Measurements from ENCODE around the gene CDCA4. TPM values are rescaled to one million over a fixed set of nuclear protein-coding genes. Genes with fewer than 3 reads are reported as not detected.

The CDCA4 gene
- total and polyA plus RNA-seq, 12 donors: 1.5 to 6.4 (median 2.2) TPM

DNA sequence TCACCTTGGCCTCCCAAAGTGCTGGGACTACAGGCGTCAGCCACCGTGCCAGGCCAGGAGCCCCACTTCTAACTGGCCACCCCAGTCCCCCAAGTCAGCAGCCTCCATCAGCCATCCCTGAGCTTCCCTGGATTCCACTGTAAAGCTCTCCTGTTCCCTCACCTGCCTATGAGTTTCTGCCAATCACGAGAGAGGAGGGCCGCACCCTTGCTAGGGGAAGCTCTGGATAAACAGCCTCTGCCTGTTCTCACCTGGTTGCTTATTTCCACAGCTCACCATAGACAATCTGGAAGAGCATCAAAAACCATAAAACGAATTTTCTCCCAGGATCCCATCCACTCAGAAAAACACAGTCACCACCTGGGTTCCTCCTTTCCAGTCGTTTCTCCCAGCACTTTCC, 5.0 kb downstream of the CDCA4 start:
- Histone ChIP-seq H3K27ac (no peak overlapping the region), H3K4me1 (peaks cover 0 to 56% (median 27%) of the 10 kb centered on the region in 9 donors), H3K4me3 (no peak overlapping the region), H3K27me3 (no peaks in the 10 kb centered on the region), H3K36me3 (peaks cover 0 to 14% (median 3%) of the 10 kb centered on the region in 9 donors), H3K9me3 (no peaks in the 10 kb centered on the region)
- ATAC-seq (no peak), DNase-seq (no peak)
- 85 to 98% methylated on average over 6 of the region's 6 CpGs for WGBS, 2 donors
- intact Hi-C loops (cut with DNase I): no loop called here
- TF ChIP-seq CTCF (IDR thresholded peaks at IDR 0.05): no peak

- WGBS, 2 donors: 81 to 84% methylated on average over 9 of the region's 9 CpGs
- H3K27me3 ChIP-seq: no peaks in the 10 kb centered on the region
- no peaks in the 10 kb centered on the region for H3K9me3 ChIP-seq
- H3K36me3 ChIP-seq: peaks cover 0 to 21% (median 4%) of the 10 kb centered on the region in 9 donors
- no peak overlapping the region for H3K27ac ChIP-seq
- no peak overlapping the region for H3K4me3 ChIP-seq
- intact Hi-C loops (cut with DNase I): no loop called here
- no peak for TF ChIP-seq CTCF (IDR thresholded peaks at IDR 0.05)
- ATAC-seq (no peak), DNase-seq (no peak)
- peaks cover 0 to 54% (median 27%) of the 10 kb centered on the region in 9 donors for H3K4me1 ChIP-seq
Measured at GRCh38 chr14:105015242-105015641, 5.6 kb downstream of the CDCA4 start.

DNA sequence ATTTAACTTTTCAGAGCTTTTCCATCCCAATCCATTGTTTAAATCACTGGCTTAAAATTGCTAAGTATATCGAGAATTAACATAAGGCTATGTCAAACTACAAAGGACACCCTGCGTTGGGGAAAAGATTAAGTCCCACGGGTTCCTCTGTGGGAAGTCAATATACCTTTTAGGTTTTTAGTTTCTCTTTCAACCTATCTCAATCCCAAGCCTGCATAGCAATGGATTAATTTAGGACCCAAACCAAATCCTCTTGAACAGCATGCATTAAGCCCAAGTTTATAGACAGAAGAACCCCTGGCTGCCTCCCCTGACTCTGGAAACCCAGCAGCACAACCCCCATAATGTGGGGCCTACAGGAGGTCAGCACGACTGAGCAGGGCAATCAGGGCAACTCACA, 6.3 kb downstream of the CDCA4 start:
- DNase-seq (no peak), ATAC-seq (no peak)
- Histone ChIP-seq H3K4me1 (peaks cover 0 to 48% (median 21%) of the 10 kb centered on the region in 9 donors), H3K4me3 (no peak overlapping the region), H3K36me3 (peaks cover 0 to 27% (median 4%) of the 10 kb centered on the region in 9 donors), H3K9me3 (no peaks in the 10 kb centered on the region), H3K27me3 (no peaks in the 10 kb centered on the region), H3K27ac (no peak overlapping the region)
- TF ChIP-seq CTCF (IDR thresholded peaks at IDR 0.05): no peak
- 76 to 77% methylated on average over 4 of the region's 4 CpGs for WGBS, 2 donors
- intact Hi-C loops (cut with DNase I): no loop called here

DNA sequence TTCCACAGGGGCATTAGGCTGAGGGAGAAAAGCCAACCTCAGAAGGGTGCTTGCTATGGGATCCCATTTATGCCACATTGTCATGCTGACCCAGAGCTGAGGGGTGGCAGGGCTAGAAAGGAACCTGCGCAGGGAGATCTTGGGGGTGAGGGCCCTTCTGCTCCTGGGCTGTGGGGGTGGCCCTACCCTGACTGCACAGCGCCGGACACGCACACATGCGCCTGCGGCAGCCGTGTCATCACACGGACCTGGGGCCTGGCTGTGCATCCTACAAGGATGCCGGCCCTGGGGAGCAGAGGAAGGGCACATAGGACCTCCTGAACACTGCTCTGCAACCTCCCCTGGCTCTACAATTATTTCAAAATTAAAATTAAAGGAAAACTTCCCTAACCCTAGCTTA, 6.9 kb downstream of the CDCA4 start:
- intact Hi-C loops (cut with DNase I): no loop called here
- Histone ChIP-seq H3K9me3 (no peaks in the 10 kb centered on the region), H3K27me3 (no peaks in the 10 kb centered on the region), H3K4me1 (peaks cover 0 to 42% (median 15%) of the 10 kb centered on the region in 9 donors), H3K4me3 (no peak overlapping the region), H3K27ac (no peak overlapping the region), H3K36me3 (peaks cover 0 to 33% (median 4%) of the 10 kb centered on the region in 9 donors)
- TF ChIP-seq CTCF (IDR thresholded peaks at IDR 0.05): no peak
- 88 to 89% methylated on average over 9 of the region's 9 CpGs for WGBS, 2 donors
- no peak for DNase-seq
- ATAC-seq: peak in 1 of 8 donors; percentile 35

Data from heart right ventricle (tissue), 16 donors.